Endothelial cell of umbilical vein (primary cell): ENCODE data around the gene CFAP45. TPM values are rescaled to one million over a fixed set of nuclear protein-coding genes. Genes with fewer than 3 reads are reported as not detected.

ENCODE experiments used
- BruUV-seq: library from RNA; stranded (reverse); fragments of 400-500 nt; replicated peaks from 2 replicates; lab custom pipeline; 2021; lab: Mats Ljungman, UMichigan
- CTCF ChIA-PET: fragments of 300-600, 350-600 bp; sonication (Branson Sonifier 250); formaldehyde crosslinking; loops from one replicate; lab custom pipeline; 2021; ENCODE audit warnings: antibody characterized with exemption, inconsistent platforms; lab: Charles Lee
- POLR2A ChIA-PET: fragments of 300-600, 350-600 bp; sonication (Branson Sonifier 250); formaldehyde crosslinking; loops from one replicate; lab custom pipeline; 2021; ENCODE audit warnings: antibody characterized with exemption, inconsistent platforms; lab: Charles Lee
- DNase-seq: peaks from one replicate; pipeline ENCODE4 v3.0.0-alpha.2; 2011; ENCODE audit warnings: low read depth, low spot score
- FAIRE-seq: peaks from 2 replicates; lab custom pipeline; 2011; peaks lifted over from hg19 to GRCh38; lab: Jason Lieb, UNC
- H2AFZ ChIP-seq: 2 replicates; pipeline ENCODE4 v1.6.0; 2012; ENCODE audit warnings: low read depth, low read length, control low read depth, inconsistent platforms
- H3K27ac ChIP-seq: 2 replicates; pipeline ENCODE4 v1.5.1; 2011; ENCODE audit warnings: low read depth, mild to moderate bottlenecking, control low read depth, low read length, moderate library complexity; ENCODE audit not compliant: insufficient read depth
- H3K27me3 ChIP-seq, 2 experiments: 2 replicates each; pipeline versions ENCODE4 v1.6.0 to v1.6.1; 2011; ENCODE audit warnings: low read length in 2 of 2, mixed read lengths in 1 of 2; ENCODE audit not compliant: control insufficient read depth in 2 of 2, insufficient read depth in 2 of 2
- H3K36me3 ChIP-seq, 2 experiments: 2 replicates in 1 of 2; 3 replicates in 1 of 2; pipeline ENCODE4 v1.5.1; 2011; ENCODE audit warnings: low read length in 2 of 2, mild to moderate bottlenecking in 1 of 2, moderate library complexity in 1 of 2; ENCODE audit not compliant: control insufficient read depth in 2 of 2, insufficient read depth in 2 of 2; ENCODE audit errors: extremely low read depth in 1 of 2
- H3K4me1 ChIP-seq: 3 replicates; pipeline ENCODE4 v1.5.1; 2011; ENCODE audit warnings: mild to moderate bottlenecking, low read length; ENCODE audit not compliant: control insufficient read depth, insufficient read depth; ENCODE audit errors: extremely low read depth
- H3K4me2 ChIP-seq: 2 replicates; pipeline ENCODE4 v1.6.1; 2011; ENCODE audit warnings: low read length, control low read depth, mixed read lengths; ENCODE audit not compliant: insufficient read depth
- H3K4me3 ChIP-seq, 3 experiments: fragments of 200-600 bp in 1 of 3; sonication (generic), shearing (Covaris generic) in 1 of 3; replicated peaks in 1 of 3; 2 replicates each; pipeline ENCODE4 v1.5.1; 2011 to 2016; ENCODE audit warnings: control low read depth in 3 of 3, low read length in 3 of 3, mild to moderate bottlenecking in 2 of 3, inconsistent platforms in 1 of 3, low read depth in 1 of 3, moderate library complexity in 1 of 3; ENCODE audit not compliant: insufficient read depth in 1 of 3
- H3K79me2 ChIP-seq: 2 replicates; pipeline ENCODE4 v1.6.0; 2012; ENCODE audit warnings: low read length, inconsistent platforms; ENCODE audit not compliant: control insufficient read depth, insufficient read depth
- H3K9ac ChIP-seq: replicated peaks from 2 replicates; pipeline ENCODE3; 2011; ENCODE audit warnings: low read length, control low read depth; ENCODE audit not compliant: insufficient read depth; ENCODE audit errors: extremely low read depth
- H3K9me1 ChIP-seq: replicated peaks from 3 replicates; pipeline ENCODE4 v1.6.0; 2011; ENCODE audit warnings: mild to moderate bottlenecking, low read length; ENCODE audit not compliant: control insufficient read depth, insufficient read depth; ENCODE audit errors: extremely low read depth
- H3K9me3 ChIP-seq: replicated peaks from 2 replicates; pipeline ENCODE4 v1.5.1; 2012; ENCODE audit warnings: low read length, inconsistent platforms; ENCODE audit not compliant: control insufficient read depth, insufficient read depth
- H4K20me1 ChIP-seq: replicated peaks from 2 replicates; pipeline ENCODE3; 2011; ENCODE audit warnings: mild to moderate bottlenecking, low read length; ENCODE audit not compliant: control insufficient read depth, insufficient read depth; ENCODE audit errors: extremely low read depth
- EZH2 ChIP-seq: IDR thresholded peaks from 2 replicates; pipeline ENCODE4 v1.6.1; 2012; ENCODE audit warnings: borderline replicate concordance, low read depth, mild to moderate bottlenecking, moderate library complexity, low read length, inconsistent platforms; ENCODE audit not compliant: severe bottlenecking
- FOS ChIP-seq: IDR thresholded peaks from 2 replicates; pipeline ENCODE4 v1.6.1; 2011; ENCODE audit warnings: mild to moderate bottlenecking, low read length, moderate library complexity, borderline replicate concordance; ENCODE audit not compliant: insufficient read depth
- GATA2 ChIP-seq: IDR thresholded peaks from 2 replicates; pipeline ENCODE4 v1.7.0; 2011; ENCODE audit warnings: low read depth, mild to moderate bottlenecking, moderate library complexity, mixed read lengths, low read length; ENCODE audit not compliant: insufficient read length, insufficient read depth
- JUN ChIP-seq: IDR thresholded peaks from 2 replicates; pipeline ENCODE4 v1.6.1; 2011; ENCODE audit warnings: borderline replicate concordance, low read depth; ENCODE audit not compliant: insufficient read length, insufficient read depth
- MAX ChIP-seq: IDR thresholded peaks from 2 replicates; pipeline ENCODE4 v1.6.1; 2011; ENCODE audit not compliant: insufficient read depth, insufficient read length
- MYC ChIP-seq: IDR thresholded peaks from one replicate; pipeline ENCODE4 v1.6.1; 2011; ENCODE audit warnings: mild to moderate bottlenecking, low read depth, low read length
- POLR2A ChIP-seq: IDR thresholded peaks from 2 replicates; pipeline ENCODE4 v1.6.1; 2012; ENCODE audit warnings: low read depth, mild to moderate bottlenecking, control low read depth, low read length
- POLR2AphosphoS5 ChIP-seq: IDR thresholded peaks from 2 replicates; pipeline ENCODE4 v1.6.1; 2012; ENCODE audit warnings: low read depth, mild to moderate bottlenecking, control low read depth, low read length, moderate library complexity; ENCODE audit not compliant: insufficient read depth
- dilution Hi-C: fragments of 300-500 bp; cut with MboI; formaldehyde crosslinking; loops from one replicate; pipeline ENCODE4 v1.15.0; 2019; ENCODE audit warnings: low sequenced_read_pairs; ENCODE audit not compliant: extremely low pct_ligation_motif_present
- intact Hi-C: fragments of 100-400 bp; cut with micrococcal nuclease; formaldehyde crosslinking; loops from one replicate; pipeline ENCODE4 v1.10.0; 2022
- microRNA-seq: library from miRNA; unstranded; fragments of <30 nt; microRNA quantifications from one replicate; pipeline ENCODE4 v1.2.0, GENCODE V29; 2021; ENCODE audit warnings: borderline number of aligned reads, borderline replicate concordance
- polyA plus RNA-seq, 4 experiments: library from polyadenylated mRNA; depleted of rRNA in 3 of 4; stranded (reverse) in 3 of 4; unstranded in 1 of 4; fragments of >200 nt; gene quantifications; 2 replicates each; pipeline versions ENCODE4 v1.2.1 to v1.2.3, GENCODE V29; 2011 to 2012; ENCODE audit warnings: missing spikeins in 1 of 4
- small RNA-seq: library from RNA; depleted of rRNA; stranded (forward); fragments of <200 nt; gene quantifications from one replicate; pipeline ENCODE3, GENCODE V24; 2012; ENCODE audit warnings: low replicate concordance, low read depth; ENCODE audit not compliant: insufficient read depth, insufficient read length
- total RNA-seq: library from RNA; stranded (reverse); gene quantifications from 2 replicates; pipeline ENCODE4 v1.2.3, GENCODE V29; 2021
- TF ChIP-seq, protein P1 (sequence below), 2 donors: IDR thresholded peaks; 1 replicate in 1 of 2; 2 replicates in 1 of 2; pipeline ENCODE4 v1.5.1; 2011; ENCODE audit warnings: low read length in 2 of 2, mild to moderate bottlenecking in 2 of 2, moderate library complexity in 2 of 2, control low read depth in 1 of 2, inconsistent platforms in 1 of 2, low read depth in 1 of 2; ENCODE audit not compliant: insufficient read depth in 1 of 2; ENCODE audit errors: extremely low read depth in 1 of 2

CFAP45 gene
- total and polyA plus RNA-seq, 2 donors (not counting 3 experiments of a cell fraction or from before 2014, with no cell fraction given), result 0.25 to 2.5 TPM

DNA sequence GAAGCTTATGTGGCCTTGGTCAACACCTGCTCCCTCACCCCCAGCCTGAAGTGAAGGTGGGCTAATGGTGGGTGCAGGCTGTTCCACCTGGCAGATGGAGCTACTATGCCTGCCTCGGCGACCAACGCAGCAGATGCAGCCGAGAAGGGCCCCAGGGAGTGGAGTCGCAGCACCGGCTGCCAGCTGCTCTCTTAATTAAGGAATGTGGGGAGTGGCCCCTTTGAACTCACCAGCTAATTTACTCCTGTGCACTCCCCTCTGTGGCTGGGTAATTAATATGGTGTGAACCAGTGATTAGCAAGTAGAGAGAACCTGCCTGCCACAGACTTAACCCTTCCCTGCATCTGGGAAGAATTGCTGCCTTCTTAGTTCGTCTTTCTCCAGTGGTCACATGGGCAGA lies 76.6 kb downstream of the CFAP45 start:
- no peaks in the 10 kb centered on the region for H3K9me1 ChIP-seq
- H3K36me3 ChIP-seq, result no peaks in the 10 kb centered on the region
- no peak overlapping the region for H3K4me2 ChIP-seq
- H3K9me3 ChIP-seq, result no peaks in the 10 kb centered on the region
- FAIRE-seq (no peak), DNase-seq (no peak)
- no peak overlapping the region for H3K4me3 ChIP-seq
- H2AFZ ChIP-seq, result no peak overlapping the region
- intact Hi-C loops (no loop called here), dilution Hi-C loops (no loop called here)
- ChIA-PET CTCF (interaction anchor here (1.1 kb wide), 1 partner anchor 24 kb away, joined by 3 read pairs; no protein-coding TSS in a partner anchor), POLR2A (no interaction called here)
- BruUV-seq, result no TSS peak
- H3K9ac ChIP-seq, result no peak overlapping the region
- no peaks in the 10 kb centered on the region for H4K20me1 ChIP-seq
- no peak overlapping the region for H3K27ac ChIP-seq
- H3K4me1 ChIP-seq, result no peaks in the 10 kb centered on the region
- no peaks in the 10 kb centered on the region for H3K79me2 ChIP-seq
- TF ChIP-seq JUN (no peak), POLR2AphosphoS5 (no peak), POLR2A (no peak), MYC (no peak), MAX (no peak), GATA2 (no peak), EZH2 (no peak), FOS (no peak)
- TF ChIP-seq, protein P1, sequence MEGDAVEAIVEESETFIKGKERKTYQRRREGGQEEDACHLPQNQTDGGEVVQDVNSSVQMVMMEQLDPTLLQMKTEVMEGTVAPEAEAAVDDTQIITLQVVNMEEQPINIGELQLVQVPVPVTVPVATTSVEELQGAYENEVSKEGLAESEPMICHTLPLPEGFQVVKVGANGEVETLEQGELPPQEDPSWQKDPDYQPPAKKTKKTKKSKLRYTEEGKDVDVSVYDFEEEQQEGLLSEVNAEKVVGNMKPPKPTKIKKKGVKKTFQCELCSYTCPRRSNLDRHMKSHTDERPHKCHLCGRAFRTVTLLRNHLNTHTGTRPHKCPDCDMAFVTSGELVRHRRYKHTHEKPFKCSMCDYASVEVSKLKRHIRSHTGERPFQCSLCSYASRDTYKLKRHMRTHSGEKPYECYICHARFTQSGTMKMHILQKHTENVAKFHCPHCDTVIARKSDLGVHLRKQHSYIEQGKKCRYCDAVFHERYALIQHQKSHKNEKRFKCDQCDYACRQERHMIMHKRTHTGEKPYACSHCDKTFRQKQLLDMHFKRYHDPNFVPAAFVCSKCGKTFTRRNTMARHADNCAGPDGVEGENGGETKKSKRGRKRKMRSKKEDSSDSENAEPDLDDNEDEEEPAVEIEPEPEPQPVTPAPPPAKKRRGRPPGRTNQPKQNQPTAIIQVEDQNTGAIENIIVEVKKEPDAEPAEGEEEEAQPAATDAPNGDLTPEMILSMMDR (IDR thresholded peaks at IDR 0.05; ENCODE audit: extremely low read depth in 1 of 2, insufficient read depth in 1 of 2, low read depth in 1 of 2, low read length in 2 of 2), result no peak
- H3K27me3 ChIP-seq, result peaks cover 25 to 30% of the 10 kb centered on the region in 2 experiments

Small RNA genes within 50 kb of the gene (microRNA-seq; reads per million reads assigned to microRNA genes)
- gene MIR4259, result not detected

Small RNA genes within 50 kb of the gene (small RNA-seq; reads per million reads assigned to genes)
- gene MIR4259 (not detected), gene RF00570 (not detected)

Other genes starting within 250 kb of the CFAP45 start
- not detected in 2 replicates for gene CRP, start 185.6 kb downstream of the CFAP45 start, total RNA-seq
- not detected in 2 replicates for gene CRP, start 185.6 kb downstream of the CFAP45 start, polyA plus RNA-seq
- gene DUSP23, start 119.2 kb downstream of the CFAP45 start, total RNA-seq, result 82.5 and 126 TPM in 2 replicates
- 197 and 295 TPM in 2 replicates for gene DUSP23, start 119.2 kb downstream of the CFAP45 start, polyA plus RNA-seq
- gene FCRL6, start 97.8 kb downstream of the CFAP45 start, total RNA-seq, result not detected in 2 replicates
- 0.06 and 0.25 TPM in 2 replicates for gene FCRL6, start 97.8 kb downstream of the CFAP45 start, polyA plus RNA-seq
- not detected in 2 replicates for gene SLAMF8, start 73.3 kb downstream of the CFAP45 start, total RNA-seq
- not detected in 2 replicates for gene SLAMF8, start 73.3 kb downstream of the CFAP45 start, polyA plus RNA-seq
- 0.18 TPM in 1 of 2 replicates, not detected in the other for gene VSIG8, start 37.5 kb downstream of the CFAP45 start, total RNA-seq
- gene VSIG8, start 37.5 kb downstream of the CFAP45 start, polyA plus RNA-seq, result not detected in 2 replicates
- 646 and 750 TPM in 2 replicates for gene TAGLN2, start 25.3 kb upstream of the CFAP45 start, total RNA-seq
- 1,279 and 1,305 TPM in 2 replicates for gene TAGLN2, start 25.3 kb upstream of the CFAP45 start, polyA plus RNA-seq
- gene IGSF9, start 45.4 kb upstream of the CFAP45 start, total RNA-seq, result 0.15 and 0.16 TPM in 2 replicates
- gene IGSF9, start 45.4 kb upstream of the CFAP45 start, polyA plus RNA-seq, result 0.10 and 0.15 TPM in 2 replicates
- not detected in 2 replicates for gene SLAMF9, start 54.1 kb upstream of the CFAP45 start, total RNA-seq
- not detected in 2 replicates for gene SLAMF9, start 54.1 kb upstream of the CFAP45 start, polyA plus RNA-seq
- 4.8 and 5.4 TPM in 2 replicates for gene PIGM, start 131.8 kb upstream of the CFAP45 start, total RNA-seq
- gene PIGM, start 131.8 kb upstream of the CFAP45 start, polyA plus RNA-seq, result 3.1 and 3.4 TPM in 2 replicates
- not detected in 2 replicates for gene KCNJ10, start 170.0 kb upstream of the CFAP45 start, total RNA-seq
- gene KCNJ10, start 170.0 kb upstream of the CFAP45 start, polyA plus RNA-seq, result not detected in 2 replicates
- not detected in 2 replicates for gene KCNJ9, start 181.4 kb upstream of the CFAP45 start, total RNA-seq
- gene KCNJ9, start 181.4 kb upstream of the CFAP45 start, polyA plus RNA-seq, result not detected in 2 replicates
- gene IGSF8, start 198.5 kb upstream of the CFAP45 start, total RNA-seq, result 9.5 and 10.2 TPM in 2 replicates
- 17.5 and 20.2 TPM in 2 replicates for gene IGSF8, start 198.5 kb upstream of the CFAP45 start, polyA plus RNA-seq
- not detected in 2 replicates for gene ATP1A2, start 215.6 kb upstream of the CFAP45 start, total RNA-seq
- gene ATP1A2, start 215.6 kb upstream of the CFAP45 start, polyA plus RNA-seq, result not detected in 2 replicates